LNCAP (cell line): ENCODE data around the gene GPD1.

Experiments used
- CTCF ChIP-seq: fragments of 450-650 bp; IDR thresholded peaks from 2 replicates; pipeline ENCODE4 v1.5.1; 2017; ENCODE audit warnings: mild to moderate bottlenecking

The GPD1 gene

DNA sequence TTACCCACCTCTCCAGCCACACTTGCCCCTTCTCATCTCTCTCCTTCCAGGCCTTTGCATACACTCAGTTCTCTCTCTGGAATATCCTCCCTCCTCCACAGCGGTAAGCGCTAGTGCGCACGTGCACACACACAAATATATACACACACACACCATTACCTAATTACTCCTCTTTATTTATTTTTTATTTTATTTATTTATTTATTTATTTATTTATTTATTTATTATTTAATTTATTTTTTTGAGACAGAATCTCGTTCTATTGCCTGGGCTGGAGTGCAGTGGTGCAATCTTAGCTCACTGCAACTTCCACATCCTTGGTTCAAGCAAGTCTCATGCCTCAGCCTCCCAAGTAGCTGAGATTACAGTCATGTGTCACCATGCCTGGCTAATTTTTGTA, 34.7 kb upstream of the GPD1 start:
- no peak for TF ChIP-seq CTCF

GRCh38 chr12:50069539-50069938, 34.3 kb upstream of the GPD1 start:
- TF ChIP-seq CTCF = no peak

GRCh38 chr12:50070314-50071060, 33.3 kb upstream of the GPD1 start:
- TF ChIP-seq CTCF = peak; percentile 95

- TF ChIP-seq CTCF = no peak
Observed at GRCh38 chr12:50072198-50072907, 31.5 kb upstream of the GPD1 start.

DNA sequence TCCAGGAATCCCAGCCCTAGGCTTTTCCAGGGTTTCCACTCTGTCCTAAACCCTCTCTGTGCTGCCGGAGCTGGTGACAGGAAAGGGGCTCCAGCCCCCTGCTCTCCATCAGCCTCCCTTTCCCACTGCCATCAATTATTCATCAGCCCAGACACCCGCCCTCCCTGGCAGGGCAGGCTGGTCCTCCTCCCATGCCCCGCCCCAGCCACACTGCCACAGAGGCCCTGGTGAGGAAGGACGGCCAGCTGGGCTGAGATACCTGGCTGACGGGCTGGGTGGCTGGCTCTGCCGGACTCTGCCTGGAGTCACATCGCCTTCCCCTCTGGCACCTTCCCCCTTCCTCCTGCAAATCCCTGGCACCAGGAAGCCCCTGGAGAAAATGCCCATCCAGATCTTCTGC, 30.6 kb upstream of the GPD1 start:
- no peak for TF ChIP-seq CTCF

DNA sequence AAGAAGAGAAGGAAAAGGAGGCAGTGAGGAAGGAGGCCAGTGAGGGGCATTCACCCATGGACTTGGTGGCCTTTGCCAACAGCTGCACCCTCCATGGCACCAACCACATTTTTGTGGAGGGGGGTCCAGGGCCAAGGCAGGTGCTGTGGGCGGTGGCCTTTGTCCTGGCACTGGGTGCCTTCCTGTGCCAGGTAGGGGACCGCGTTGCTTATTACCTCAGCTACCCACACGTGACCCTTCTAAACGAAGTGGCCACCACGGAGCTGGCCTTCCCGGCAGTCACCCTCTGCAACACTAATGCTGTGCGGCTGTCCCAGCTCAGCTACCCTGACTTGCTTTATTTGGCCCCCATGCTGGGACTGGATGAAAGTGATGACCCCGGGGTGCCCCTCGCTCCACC, 30.1 kb upstream of the GPD1 start:
- no peak for TF ChIP-seq CTCF

DNA sequence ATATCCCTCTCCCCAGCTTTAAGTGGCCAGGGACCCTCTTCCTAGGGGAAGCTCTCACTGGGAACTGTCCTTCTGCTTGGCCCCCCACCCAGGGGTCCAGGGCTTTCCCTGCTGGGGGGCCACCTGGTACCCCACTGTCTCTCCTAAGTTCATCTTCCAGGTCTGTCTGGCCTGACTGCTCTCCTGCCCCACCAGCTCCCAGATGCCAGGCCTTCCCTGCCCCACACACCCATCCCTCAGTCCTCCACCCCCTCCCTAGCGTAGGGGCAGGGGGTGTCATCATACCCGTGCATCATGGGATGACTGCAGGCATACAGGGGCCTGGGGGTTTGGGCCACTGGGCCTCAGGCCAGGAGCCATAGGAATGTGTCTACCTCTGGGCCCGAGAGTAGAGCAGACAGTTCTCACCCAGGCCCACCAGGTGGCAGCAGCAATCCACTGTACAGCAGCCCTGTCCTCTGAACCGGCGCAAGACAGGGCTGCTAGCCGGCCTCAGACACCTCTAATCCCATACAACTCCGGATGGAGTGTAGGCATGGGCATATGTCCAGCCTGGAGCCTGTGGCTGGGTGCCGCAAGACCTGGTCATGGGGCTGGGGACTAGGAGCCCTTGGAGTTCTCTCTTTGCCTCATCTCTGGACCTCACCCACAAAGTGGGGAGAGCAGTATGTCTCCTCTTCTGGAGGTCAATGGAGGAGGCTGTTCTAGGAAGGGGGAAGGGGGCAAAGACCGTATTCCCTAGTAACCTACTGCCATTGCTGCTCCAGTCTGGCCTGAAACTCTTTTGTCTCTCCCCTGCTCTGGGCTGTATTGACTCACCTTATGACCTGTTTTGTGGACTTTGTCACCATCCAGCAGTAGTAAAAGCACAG, 28.6 kb upstream of the GPD1 start:
- TF ChIP-seq CTCF = peak; percentile 91
